H9 (cell line): Measurements from ENCODE around the gene ADAMTSL5. TPM values are rescaled to one million over a fixed set of nuclear protein-coding genes. Genes with fewer than 3 reads are reported as not detected.

ENCODE experiments used
- DNase-seq: peaks from one replicate; pipeline ENCODE4 v3.0.0-alpha.2; 2017
- H2AFZ ChIP-seq: one replicate; pipeline ENCODE4 v1.6.1; 2013; ENCODE audit warnings: mild to moderate bottlenecking, low read length, control low read depth, moderate library complexity
- H2AK5ac ChIP-seq: 2 replicates; pipeline ENCODE4 v1.6.1; 2013; ENCODE audit warnings: low read length, control low read depth, mixed read lengths; ENCODE audit not compliant: insufficient read length
- H2BK120ac ChIP-seq: one replicate; pipeline ENCODE4 v1.6.1; 2013; ENCODE audit warnings: low read depth, mild to moderate bottlenecking, low read length, control low read depth, inconsistent platforms; ENCODE audit not compliant: poor library complexity, severe bottlenecking
- H2BK12ac ChIP-seq: 2 replicates; pipeline ENCODE4 v1.6.1; 2013; ENCODE audit warnings: low read length, control low read depth, mixed read lengths, low read depth; ENCODE audit not compliant: insufficient read length
- H2BK15ac ChIP-seq: 2 replicates; pipeline ENCODE4 v1.6.1; 2013; ENCODE audit warnings: low read depth, low read length, control low read depth
- H2BK20ac ChIP-seq: one replicate; pipeline ENCODE4 v1.6.1; 2013; ENCODE audit warnings: low read depth, mild to moderate bottlenecking, low read length, control low read depth, inconsistent platforms; ENCODE audit not compliant: poor library complexity, severe bottlenecking
- H2BK5ac ChIP-seq: 2 replicates; pipeline ENCODE4 v1.6.1; 2013; ENCODE audit warnings: low read length, control low read depth, mixed read lengths; ENCODE audit not compliant: insufficient read length
- H3K14ac ChIP-seq: 2 replicates; pipeline ENCODE4 v1.6.1; 2013; ENCODE audit warnings: low read length, control low read depth; ENCODE audit not compliant: insufficient read depth
- H3K18ac ChIP-seq: 2 replicates; pipeline ENCODE4 v1.6.1; 2013; ENCODE audit warnings: low read depth, mild to moderate bottlenecking, mixed read lengths, low read length, control low read depth; ENCODE audit not compliant: insufficient read length
- H3K23ac ChIP-seq: 2 replicates; pipeline ENCODE4 v1.6.1; 2013; ENCODE audit warnings: low read length, control low read depth, mixed read lengths, low read depth; ENCODE audit not compliant: insufficient read length
- H3K23me2 ChIP-seq: 2 replicates; pipeline ENCODE4 v1.6.1; 2013; ENCODE audit warnings: low read depth, mild to moderate bottlenecking, mixed read lengths, low read length, control low read depth; ENCODE audit not compliant: insufficient read length, poor library complexity, severe bottlenecking
- H3K27ac ChIP-seq: 2 replicates; pipeline ENCODE4 v1.5.1; 2013; ENCODE audit warnings: low read length, control low read depth, mixed read lengths, low read depth; ENCODE audit not compliant: insufficient read length
- H3K27me3 ChIP-seq: 2 replicates; pipeline ENCODE4 v1.6.1; 2013; ENCODE audit warnings: low read length, control low read depth, inconsistent platforms; ENCODE audit not compliant: insufficient read depth
- H3K4ac ChIP-seq: 2 replicates; pipeline ENCODE4 v1.6.1; 2013; ENCODE audit warnings: low read depth, mild to moderate bottlenecking, control low read depth, inconsistent platforms, low read length, moderate library complexity
- H3K4me1 ChIP-seq: 2 replicates; pipeline ENCODE4 v1.6.1; 2013; ENCODE audit warnings: low read length, control low read depth, inconsistent platforms; ENCODE audit not compliant: insufficient read depth
- H3K4me2 ChIP-seq: 2 replicates; pipeline ENCODE4 v1.6.1; 2013; ENCODE audit warnings: low read length, control low read depth, mixed read lengths; ENCODE audit not compliant: insufficient read length, insufficient read depth
- H3K56ac ChIP-seq: 2 replicates; pipeline ENCODE4 v1.6.1; 2013; ENCODE audit warnings: low read depth, mild to moderate bottlenecking, mixed read lengths, low read length, control low read depth; ENCODE audit not compliant: insufficient read length
- H3K79me1 ChIP-seq: 2 replicates; pipeline ENCODE4 v1.6.1; 2013; ENCODE audit warnings: low read depth, mild to moderate bottlenecking, moderate library complexity, low read length, control low read depth, inconsistent platforms; ENCODE audit not compliant: insufficient read depth, poor library complexity, severe bottlenecking
- H3K79me2 ChIP-seq: 2 replicates; pipeline ENCODE4 v1.6.1; 2013; ENCODE audit warnings: low read length, control low read depth, inconsistent platforms; ENCODE audit not compliant: insufficient read depth
- H3K9ac ChIP-seq: 2 replicates; pipeline ENCODE4 v1.6.1; 2013; ENCODE audit warnings: low read length, control low read depth, mixed read lengths; ENCODE audit not compliant: insufficient read length; ENCODE audit errors: extremely low read depth
- H3K9me3 ChIP-seq: one replicate; pipeline ENCODE4 v1.6.1; 2013; ENCODE audit warnings: low read depth, low read length, inconsistent platforms; ENCODE audit not compliant: control insufficient read depth
- H3T11ph ChIP-seq: one replicate; pipeline ENCODE4 v1.6.1; 2013; ENCODE audit warnings: mild to moderate bottlenecking, low read length, control low read depth, inconsistent platforms
- H4K20me1 ChIP-seq: one replicate; pipeline ENCODE4 v1.6.1; 2013; ENCODE audit not compliant: control insufficient read depth, insufficient read length, insufficient read depth
- H4K5ac ChIP-seq: 2 replicates; pipeline ENCODE4 v1.6.1; 2013; ENCODE audit warnings: low read depth, mild to moderate bottlenecking, mixed read lengths, low read length, control low read depth; ENCODE audit not compliant: insufficient read length
- H4K8ac ChIP-seq: replicated peaks from 2 replicates; pipeline ENCODE4 v1.6.1; 2013; ENCODE audit warnings: low read length, control low read depth, mixed read lengths, low read depth; ENCODE audit not compliant: insufficient read length
- H4K91ac ChIP-seq: 2 replicates; pipeline ENCODE4 v1.6.1; 2013; ENCODE audit warnings: low read depth, mild to moderate bottlenecking, moderate library complexity, mixed read lengths, low read length, control low read depth; ENCODE audit not compliant: insufficient read length
- H3K27ac Mint-ChIP-seq, 3 experiments: 2 replicates in 2 of 3; 3 replicates in 1 of 3; pipeline ENCODE4 v1.8.0; 2020 to 2021; ENCODE audit warnings: mixed read lengths in 3 of 3, mild to moderate bottlenecking in 1 of 3, moderate library complexity in 1 of 3
- H3K27me3 Mint-ChIP-seq: 2 replicates; pipeline ENCODE4 v1.8.0; 2021; ENCODE audit warnings: low read depth, mild to moderate bottlenecking, moderate library complexity, mixed read lengths
- H3K36me3 Mint-ChIP-seq, 3 experiments: 2 replicates in 2 of 3; 3 replicates in 1 of 3; pipeline ENCODE4 v1.8.0; 2020 to 2021; ENCODE audit warnings: low read depth in 3 of 3, mixed read lengths in 3 of 3; ENCODE audit not compliant: insufficient read depth in 1 of 3
- H3K4me1 Mint-ChIP-seq, 2 experiments: 2 replicates each; pipeline ENCODE4 v1.8.0; 2020; ENCODE audit warnings: mixed read lengths in 2 of 2
- H3K4me3 Mint-ChIP-seq, 2 experiments: 2 replicates in 1 of 2; 3 replicates in 1 of 2; pipeline ENCODE4 v1.8.0; 2020 to 2021; ENCODE audit warnings: mild to moderate bottlenecking in 2 of 2, mixed read lengths in 2 of 2, moderate library complexity in 1 of 2
- H3K9me3 Mint-ChIP-seq, 2 experiments: 2 replicates in 1 of 2; 3 replicates in 1 of 2; pipeline ENCODE4 v1.8.0; 2020; ENCODE audit warnings: mild to moderate bottlenecking in 2 of 2, mixed read lengths in 2 of 2, moderate library complexity in 1 of 2
- WGBS: extraction: QIAGEN DNeasy Blood & Tissue Kit; methylation state at CpG from one replicate; pipeline ENCODE4 v1.1.7; 2013; ENCODE audit warnings: missing lambda C conversion rate, low lambda C conversion rate, mixed read lengths; ENCODE audit not compliant: insufficient read length; ENCODE audit errors: extremely low coverage; 5-methylcytosine and 5-hydroxymethylcytosine counted together
- total RNA-seq: library from RNA; stranded (reverse); gene quantifications from 2 replicates; pipeline ENCODE4 v1.2.1, GENCODE V29; 2021
- TF ChIP-seq, protein P1 (sequence below): fragments of 200-600 bp; sonication (generic); conservative IDR thresholded peaks from 3 replicates; pipeline ENCODE4 v1.8.0; 2021; ENCODE audit warnings: antibody characterized with exemption, mild to moderate bottlenecking

ADAMTSL5 gene
- total RNA-seq, 1 experiment from 2014 or later: 1.5 TPM

DNA sequence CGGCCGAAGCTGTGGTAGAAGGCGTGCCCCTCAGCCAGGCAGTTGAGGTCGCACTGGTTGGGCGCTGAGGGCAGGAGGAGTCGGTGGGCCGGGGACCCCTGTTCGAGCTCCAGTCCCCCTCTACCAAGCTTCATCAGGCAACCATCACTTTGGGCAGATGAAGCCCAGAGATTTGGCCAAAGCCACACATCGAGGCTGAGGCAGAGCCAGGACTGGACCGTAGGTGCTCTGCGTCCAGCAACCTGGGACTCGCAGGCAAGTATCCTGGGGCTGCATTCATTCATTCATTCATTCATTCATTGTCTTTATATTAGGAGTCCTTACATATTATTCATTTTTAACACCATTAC is 4.3 kb downstream of the ADAMTSL5 start:
- Histone ChIP-seq H3K9me3 (no peaks in the 10 kb centered on the region), H3K79me2 (no peaks in the 10 kb centered on the region), H2BK20ac (no peak overlapping the region), H3K56ac (no peak overlapping the region), H2BK120ac (no peak overlapping the region), H3K23ac (no peak overlapping the region), H3K14ac (no peak overlapping the region), H2BK12ac (no peak overlapping the region), H3K4me1 (no peaks in the 10 kb centered on the region), H3K79me1 (no peaks in the 10 kb centered on the region), H3K9ac (no peak overlapping the region), H3K4me2 (peak overlapping the region; percentile 14), H4K20me1 (no peaks in the 10 kb centered on the region), H2BK5ac (no peak overlapping the region), H3K27me3 (no peaks in the 10 kb centered on the region), H2AFZ (no peak overlapping the region), H3K4ac (no peak overlapping the region), H3K27ac (no peak overlapping the region), H3K23me2 (peaks cover 11% of the 10 kb centered on the region), H3K18ac (no peak overlapping the region), H4K5ac (no peak overlapping the region), H4K8ac (no peak overlapping the region), H2BK15ac (no peak overlapping the region), H3T11ph (no peak overlapping the region), H4K91ac (no peak overlapping the region), H2AK5ac (no peak overlapping the region)
- H3K9me3 Mint-ChIP-seq: peaks cover 0 to 4% of the 10 kb centered on the region in 2 experiments; a peak in 1 of 5 replicates
- no peak overlapping the region for H3K27ac Mint-ChIP-seq
- H3K4me1 Mint-ChIP-seq: peaks cover 13 to 20% of the 10 kb centered on the region in 2 experiments
- DNase-seq: no peak
- no CpG with 5 or more reads among the region's 12 CpGs for WGBS
- H3K36me3 Mint-ChIP-seq: no peaks in the 10 kb centered on the region
- TF ChIP-seq, protein P1, sequence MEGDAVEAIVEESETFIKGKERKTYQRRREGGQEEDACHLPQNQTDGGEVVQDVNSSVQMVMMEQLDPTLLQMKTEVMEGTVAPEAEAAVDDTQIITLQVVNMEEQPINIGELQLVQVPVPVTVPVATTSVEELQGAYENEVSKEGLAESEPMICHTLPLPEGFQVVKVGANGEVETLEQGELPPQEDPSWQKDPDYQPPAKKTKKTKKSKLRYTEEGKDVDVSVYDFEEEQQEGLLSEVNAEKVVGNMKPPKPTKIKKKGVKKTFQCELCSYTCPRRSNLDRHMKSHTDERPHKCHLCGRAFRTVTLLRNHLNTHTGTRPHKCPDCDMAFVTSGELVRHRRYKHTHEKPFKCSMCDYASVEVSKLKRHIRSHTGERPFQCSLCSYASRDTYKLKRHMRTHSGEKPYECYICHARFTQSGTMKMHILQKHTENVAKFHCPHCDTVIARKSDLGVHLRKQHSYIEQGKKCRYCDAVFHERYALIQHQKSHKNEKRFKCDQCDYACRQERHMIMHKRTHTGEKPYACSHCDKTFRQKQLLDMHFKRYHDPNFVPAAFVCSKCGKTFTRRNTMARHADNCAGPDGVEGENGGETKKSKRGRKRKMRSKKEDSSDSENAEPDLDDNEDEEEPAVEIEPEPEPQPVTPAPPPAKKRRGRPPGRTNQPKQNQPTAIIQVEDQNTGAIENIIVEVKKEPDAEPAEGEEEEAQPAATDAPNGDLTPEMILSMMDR: no peak
- peak overlapping the region in 1 of 2 experiments; percentile 59; a peak in 3 of 5 replicates for H3K4me3 Mint-ChIP-seq
- peaks cover 67% of the 10 kb centered on the region for H3K27me3 Mint-ChIP-seq
